GM10847 (cell line): ENCODE data around the gene FBH1.

Source experiments
- POLR2A ChIP-seq: IDR thresholded peaks from 2 replicates; pipeline ENCODE4 v1.6.1; 2011; ENCODE audit not compliant: insufficient read length; ENCODE audit errors: extremely low read depth

Gene FBH1

GRCh38 chr10:5959581-5960069, 69.6 kb downstream of the FBH1 start:
- TF ChIP-seq POLR2A = no peak

GRCh38 chr10:5960070-5960972, 70.3 kb downstream of the FBH1 start:
- TF ChIP-seq POLR2A = no peak

- no peak for TF ChIP-seq POLR2A
Observed at GRCh38 chr10:5961405-5962100, 71.5 kb downstream of the FBH1 start.

- TF ChIP-seq POLR2A = no peak
Observed at GRCh38 chr10:5963071-5963470, 73.0 kb downstream of the FBH1 start.

- no peak for TF ChIP-seq POLR2A
Observed at GRCh38 chr10:5963591-5963990, 73.5 kb downstream of the FBH1 start.

- no peak for TF ChIP-seq POLR2A
Observed at GRCh38 chr10:5964736-5965135, 74.7 kb downstream of the FBH1 start.

GRCh38 chr10:5965266-5965665, 75.2 kb downstream of the FBH1 start:
- TF ChIP-seq POLR2A = no peak

- TF ChIP-seq POLR2A = no peak
Observed at GRCh38 chr10:5968037-5968680, 78.1 kb downstream of the FBH1 start.

- no peak for TF ChIP-seq POLR2A
Observed at GRCh38 chr10:5968681-5969453, 78.8 kb downstream of the FBH1 start.

GRCh38 chr10:5970066-5970465, 80.0 kb downstream of the FBH1 start:
- no peak for TF ChIP-seq POLR2A

- no peak for TF ChIP-seq POLR2A
Observed at GRCh38 chr10:5970527-5970926, 80.5 kb downstream of the FBH1 start.

- no peak for TF ChIP-seq POLR2A
Observed at GRCh38 chr10:5971315-5971832, 81.3 kb downstream of the FBH1 start.

GRCh38 chr10:5971886-5972285, 81.8 kb downstream of the FBH1 start:
- TF ChIP-seq POLR2A = no peak

GRCh38 chr10:5973069-5973468, 83.0 kb downstream of the FBH1 start:
- TF ChIP-seq POLR2A = no peak

- TF ChIP-seq POLR2A = no peak
Observed at GRCh38 chr10:5975641-5976473, 85.8 kb downstream of the FBH1 start.
